ENCODE data around the gene OPCML. TPM values are rescaled to one million over a fixed set of nuclear protein-coding genes. Genes with fewer than 3 reads are reported as not detected.

OPCML gene
- total RNA-seq, 1 donor: not detected

- no peak for TF ChIP-seq CTCF (IDR thresholded peaks at IDR 0.05; ENCODE audit: insufficient read depth, low read depth, low read length)
- no peak overlapping the region for H3K4me3 ChIP-seq (ENCODE audit: low read depth, low read length)
- DNase-seq (ENCODE audit: low read depth): no peak
These were observed 280.5 kb downstream of the OPCML start for GRCh38 chr11:133251841-133252240.

DNA sequence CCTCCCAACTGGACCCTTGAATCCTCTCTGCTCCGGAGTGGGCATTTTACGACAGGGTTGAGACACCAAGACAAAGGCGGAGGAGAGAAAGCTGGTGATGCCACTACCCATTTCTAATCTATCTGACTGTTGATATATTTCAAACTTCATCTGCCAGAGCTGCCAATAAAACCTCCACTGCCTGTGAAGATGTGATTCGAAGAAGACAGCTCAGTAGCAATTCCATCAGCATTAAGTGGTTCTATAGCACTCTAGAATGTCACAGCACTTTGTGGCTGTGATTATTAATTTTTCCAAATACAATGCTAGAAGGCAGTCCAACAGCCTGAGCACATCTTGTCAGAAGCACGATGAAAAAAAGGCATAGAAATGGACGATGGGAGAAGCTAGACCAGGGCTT lies 282.8 kb downstream of the OPCML start:
- H3K4me3 ChIP-seq (ENCODE audit: low read depth, low read length): no peak overlapping the region
- TF ChIP-seq CTCF (IDR thresholded peaks at IDR 0.05; ENCODE audit: insufficient read depth, low read depth, low read length): no peak
- DNase-seq (ENCODE audit: low read depth): no peak

- no peak for DNase-seq (ENCODE audit: low read depth)
- no peak overlapping the region for H3K4me3 ChIP-seq (ENCODE audit: low read depth, low read length)
- TF ChIP-seq CTCF (IDR thresholded peaks at IDR 0.05; ENCODE audit: insufficient read depth, low read depth, low read length): no peak
These were observed 283.2 kb downstream of the OPCML start for GRCh38 chr11:133249065-133249464.

DNA sequence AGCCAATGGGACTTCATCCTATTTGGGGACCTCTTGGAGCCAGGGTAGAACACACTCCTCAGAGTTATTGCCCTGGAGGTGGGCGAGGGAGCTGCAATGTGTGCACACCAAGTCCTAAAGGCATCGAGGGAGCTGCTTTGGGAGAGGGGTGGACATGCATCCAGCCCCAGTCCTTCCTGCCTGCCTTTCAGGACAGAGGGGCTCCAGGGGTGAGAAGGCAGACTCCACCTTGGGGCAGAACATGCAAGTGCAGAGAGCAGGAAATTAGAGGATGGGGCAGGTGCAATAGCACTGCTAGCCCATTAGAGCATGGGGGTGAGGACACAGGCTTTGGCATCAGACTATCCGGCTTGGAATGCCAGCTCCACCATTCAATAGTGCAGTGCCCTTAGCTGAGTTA lies 288.5 kb downstream of the OPCML start:
- no peak for TF ChIP-seq CTCF (IDR thresholded peaks at IDR 0.05; ENCODE audit: insufficient read depth, low read depth, low read length)

GRCh38 chr11:133240908-133241655 lies 291.2 kb downstream of the OPCML start:
- DNase-seq (ENCODE audit: low read depth): no peak
- no peak overlapping the region for H3K4me3 ChIP-seq (ENCODE audit: low read depth, low read length)
- TF ChIP-seq CTCF (IDR thresholded peaks at IDR 0.05; ENCODE audit: insufficient read depth, low read depth, low read length): no peak

More for the DNA sequence above, 288.5 kb downstream of the OPCML start:
- H3K4me3 ChIP-seq (ENCODE audit: low read depth, low read length): no peak overlapping the region
- DNase-seq (ENCODE audit: low read depth): no peak

- no peak for DNase-seq (ENCODE audit: low read depth)
- no peak for TF ChIP-seq CTCF (IDR thresholded peaks at IDR 0.05; ENCODE audit: insufficient read depth, low read depth, low read length)
- H3K4me3 ChIP-seq (ENCODE audit: low read depth, low read length): no peak overlapping the region
These were observed 292.7 kb downstream of the OPCML start for GRCh38 chr11:133239575-133239974.

DNA sequence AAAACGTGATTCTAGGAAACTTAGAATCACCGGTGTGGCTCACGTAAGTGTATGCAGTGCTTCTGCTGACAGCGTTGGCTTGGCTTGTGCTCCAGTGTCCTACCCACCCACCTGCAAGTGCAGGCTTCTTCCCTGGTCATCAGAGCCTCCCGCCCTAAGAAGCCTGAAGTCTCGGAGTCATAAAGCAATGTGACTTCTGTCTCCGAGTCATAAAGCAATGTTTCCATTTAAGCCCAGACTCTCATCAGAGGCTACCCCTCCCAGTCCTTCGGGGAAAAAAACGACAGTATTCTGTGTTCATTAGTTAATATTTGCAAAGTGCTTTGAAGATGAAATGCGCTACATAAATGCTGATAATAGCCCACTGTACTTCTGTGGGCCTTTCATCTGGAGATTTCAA lies 293.8 kb downstream of the OPCML start:
- no peak overlapping the region for H3K4me3 ChIP-seq (ENCODE audit: low read depth, low read length)
- no peak for TF ChIP-seq CTCF (IDR thresholded peaks at IDR 0.05; ENCODE audit: insufficient read depth, low read depth, low read length)
- no peak for DNase-seq (ENCODE audit: low read depth)
